Activated naive CD4-positive, alpha-beta T cell treated with anti-CD3 and anti-CD28 coated beads for 36 hours (primary cell): ENCODE data around the gene OST4. TPM values are rescaled to one million over a fixed set of nuclear protein-coding genes. Genes with fewer than 3 reads are reported as not detected.
A peak's percentile ranks its signal among the peaks of the same experiment; 100 is the strongest.

Experiments
- CTCF ChIA-PET: fragments of 350-600 bp; sonication (Branson Sonifier 250); formaldehyde crosslinking; loops from one replicate; lab custom pipeline; 2021; ENCODE audit warnings: antibody characterized with exemption; lab: Charles Lee
- DNase-seq: peaks from one replicate; pipeline ENCODE4 v3.0.0-alpha.2; 2020
- H3K27ac Mint-ChIP-seq: one replicate; pipeline ENCODE4 v1.8.0; 2021; ENCODE audit warnings: mild to moderate bottlenecking, mixed read lengths
- H3K27me3 Mint-ChIP-seq: one replicate; pipeline ENCODE4 v1.8.0; 2021; ENCODE audit warnings: low read depth, mixed read lengths
- H3K36me3 Mint-ChIP-seq: one replicate; pipeline ENCODE4 v1.8.0; 2021; ENCODE audit warnings: low read depth, mixed read lengths
- H3K4me1 Mint-ChIP-seq: one replicate; pipeline ENCODE4 v1.8.0; 2021; ENCODE audit warnings: low read depth, mixed read lengths
- H3K4me3 Mint-ChIP-seq: one replicate; pipeline ENCODE4 v1.8.0; 2021; ENCODE audit warnings: mild to moderate bottlenecking, moderate library complexity, mixed read lengths
- H3K9me3 Mint-ChIP-seq: one replicate; pipeline ENCODE4 v1.8.0; 2021; ENCODE audit warnings: mixed read lengths
- intact Hi-C: fragments of 100-400 bp; cut with micrococcal nuclease; formaldehyde crosslinking; loops from one replicate; pipeline ENCODE4 v1.15.1; 2023
- total RNA-seq, 2 experiments: library from RNA; stranded (reverse); gene quantifications; one replicate each; pipeline ENCODE4 v1.2.3, GENCODE V29; 2021

OST4 gene
- total RNA-seq, 2 experiments from 2014 or later = 257 to 282 TPM

DNA sequence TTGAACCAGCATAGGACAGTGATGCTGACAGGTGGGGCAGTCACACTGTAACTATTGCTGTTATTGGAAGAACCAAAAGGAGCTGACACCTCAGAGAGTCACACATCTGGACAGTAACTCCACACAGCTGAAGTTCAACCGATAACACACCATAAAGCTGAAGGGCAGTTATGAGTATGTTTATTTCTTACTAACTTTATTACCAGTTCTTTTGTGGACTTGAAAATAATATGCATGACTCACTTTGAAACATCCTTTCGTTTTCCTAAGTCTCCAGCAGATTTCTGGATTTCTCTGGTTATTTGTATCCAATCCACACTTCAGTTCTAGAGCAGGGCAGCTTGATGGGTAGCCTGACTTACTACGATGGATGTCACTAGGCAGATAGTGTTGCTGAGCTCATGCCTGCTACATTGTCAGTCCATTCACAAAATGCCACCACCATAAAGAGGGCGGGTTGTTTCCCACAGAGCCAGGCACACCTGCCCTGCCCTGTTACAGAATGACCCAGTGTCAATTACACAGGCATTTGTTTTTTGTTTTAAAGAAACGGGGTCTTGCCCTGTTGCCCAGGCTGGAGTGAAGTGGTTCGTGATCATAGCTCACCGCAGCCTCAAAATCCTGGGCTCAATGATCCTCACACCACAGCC, 28.3 kb downstream of the OST4 start:
- CTCF ChIA-PET = interaction anchor here (0.6 kb wide), 1 partner anchor 540 kb away, joined by 3 read pairs; no protein-coding TSS in a partner anchor
- Mint-ChIP-seq H3K9me3 (no peaks in the 10 kb centered on the region), H3K4me1 (peaks cover 5% of the 10 kb centered on the region), H3K36me3 (peaks cover 23% of the 10 kb centered on the region), H3K27me3 (no peaks in the 10 kb centered on the region), H3K27ac (no peak overlapping the region), H3K4me3 (no peak overlapping the region)
- DNase-seq = no peak
- intact Hi-C loops = no loop called here

DNA sequence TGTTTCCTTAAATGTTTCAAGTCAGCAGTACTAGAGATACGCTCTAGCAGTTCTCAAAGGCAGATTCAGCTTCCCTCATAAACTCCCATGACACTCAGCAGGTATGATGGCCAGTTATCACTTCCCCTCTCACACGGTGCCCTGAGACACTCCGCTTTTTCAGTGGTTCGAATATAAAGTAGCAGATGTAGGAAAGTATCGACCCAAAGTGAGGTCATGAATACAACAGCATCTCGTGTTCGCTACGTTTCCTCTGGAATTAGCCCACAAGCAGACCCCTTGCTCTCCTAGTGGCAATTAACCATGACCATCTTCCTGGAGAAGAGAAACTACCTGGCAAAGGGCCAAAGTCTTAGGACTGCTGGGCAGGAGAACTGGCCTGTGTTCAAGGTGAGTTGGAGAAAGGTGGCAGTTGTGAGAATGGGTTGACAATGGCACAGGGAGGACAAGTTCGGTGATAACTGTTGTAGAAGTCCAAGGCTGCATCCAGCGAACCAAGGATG, 29.2 kb downstream of the OST4 start:
- intact Hi-C loops = no loop called here
- Mint-ChIP-seq H3K27me3 (no peaks in the 10 kb centered on the region), H3K9me3 (no peaks in the 10 kb centered on the region), H3K4me1 (peaks cover 5% of the 10 kb centered on the region), H3K36me3 (peaks cover 23% of the 10 kb centered on the region), H3K27ac (no peak overlapping the region), H3K4me3 (no peak overlapping the region)
- no peak for DNase-seq
- CTCF ChIA-PET = interaction anchor here (1.4 kb wide), 1 partner anchor 80 kb away, joined by 3 read pairs; no protein-coding TSS in a partner anchor

DNA sequence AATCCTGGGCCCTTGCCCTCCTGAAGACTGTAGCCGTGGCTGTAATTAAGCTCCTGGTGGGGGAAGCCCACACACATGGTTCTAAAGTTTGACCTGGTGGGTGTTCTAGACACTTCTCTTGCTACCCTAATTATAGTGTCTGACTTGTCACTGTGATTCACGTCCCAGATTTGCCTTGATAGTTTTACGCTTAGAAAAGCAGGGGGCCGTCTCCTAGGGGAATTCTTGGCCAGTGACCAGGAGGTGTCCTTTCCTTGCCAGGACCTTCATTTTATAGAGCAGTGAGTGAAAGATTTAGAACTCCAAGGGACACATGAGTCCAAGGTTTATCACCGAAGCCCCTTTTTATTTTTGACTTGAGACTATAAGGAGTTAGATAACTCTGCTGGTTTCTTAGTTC, 29.7 kb downstream of the OST4 start:
- CTCF ChIA-PET = interaction anchor here (1.4 kb wide), 1 partner anchor 80 kb away, joined by 3 read pairs; no protein-coding TSS in a partner anchor
- intact Hi-C loops = no loop called here
- H3K4me3 Mint-ChIP-seq = no peak overlapping the region
- H3K9me3 Mint-ChIP-seq = no peaks in the 10 kb centered on the region
- H3K27ac Mint-ChIP-seq = peak overlapping the region; percentile 26
- H3K36me3 Mint-ChIP-seq = peaks cover 26% of the 10 kb centered on the region
- DNase-seq = no peak
- no peaks in the 10 kb centered on the region for H3K27me3 Mint-ChIP-seq
- H3K4me1 Mint-ChIP-seq = peaks cover 5% of the 10 kb centered on the region

DNA sequence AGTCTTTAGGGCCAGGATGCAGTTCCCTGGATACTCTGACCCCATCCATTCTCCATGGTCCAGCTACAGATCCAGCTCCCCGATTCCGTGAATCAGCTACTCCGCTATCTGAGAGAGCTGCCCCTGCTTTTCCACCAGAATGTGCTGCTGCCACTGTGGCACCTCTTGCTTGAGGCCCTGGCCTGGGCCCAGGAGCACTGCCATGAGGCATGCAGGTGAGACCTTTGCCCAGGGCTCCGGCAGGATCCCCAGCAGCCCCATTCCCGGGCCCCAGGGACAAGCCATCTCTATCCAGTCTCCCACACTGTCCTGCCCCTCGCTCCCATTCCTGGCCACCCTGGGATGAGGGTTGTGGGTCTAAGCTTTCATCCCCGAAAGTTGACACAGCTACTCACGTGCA, 31.2 kb downstream of the OST4 start:
- CTCF ChIA-PET = no interaction called here
- no peaks in the 10 kb centered on the region for H3K9me3 Mint-ChIP-seq
- H3K36me3 Mint-ChIP-seq = peaks cover 31% of the 10 kb centered on the region
- no peak overlapping the region for H3K4me3 Mint-ChIP-seq
- no peak for DNase-seq
- H3K27me3 Mint-ChIP-seq = no peaks in the 10 kb centered on the region
- H3K4me1 Mint-ChIP-seq = peaks cover 5% of the 10 kb centered on the region
- intact Hi-C loops = no loop called here
- no peak overlapping the region for H3K27ac Mint-ChIP-seq

DNA sequence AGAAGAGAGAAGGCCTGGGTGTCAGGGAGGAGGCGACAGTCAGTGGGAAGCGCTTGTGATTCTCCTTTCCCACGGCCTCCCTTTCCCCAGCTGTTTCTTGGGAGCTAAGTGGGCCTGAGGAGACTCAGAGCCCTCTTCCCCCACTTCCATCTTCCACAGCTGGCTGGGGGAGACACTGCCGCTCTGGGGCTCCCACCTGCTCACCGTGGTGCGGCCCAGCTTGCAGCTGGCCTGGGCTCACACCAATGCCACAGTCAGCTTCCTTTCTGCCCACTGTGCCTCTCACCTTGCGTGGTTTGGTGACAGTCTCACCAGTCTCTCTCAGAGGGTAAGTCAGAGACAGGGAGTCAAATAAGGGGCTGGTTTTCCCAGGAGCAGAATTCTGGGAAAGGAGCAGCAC, 31.6 kb downstream of the OST4 start:
- Mint-ChIP-seq H3K36me3 (peaks cover 30% of the 10 kb centered on the region), H3K4me1 (peaks cover 9% of the 10 kb centered on the region)

DNA sequence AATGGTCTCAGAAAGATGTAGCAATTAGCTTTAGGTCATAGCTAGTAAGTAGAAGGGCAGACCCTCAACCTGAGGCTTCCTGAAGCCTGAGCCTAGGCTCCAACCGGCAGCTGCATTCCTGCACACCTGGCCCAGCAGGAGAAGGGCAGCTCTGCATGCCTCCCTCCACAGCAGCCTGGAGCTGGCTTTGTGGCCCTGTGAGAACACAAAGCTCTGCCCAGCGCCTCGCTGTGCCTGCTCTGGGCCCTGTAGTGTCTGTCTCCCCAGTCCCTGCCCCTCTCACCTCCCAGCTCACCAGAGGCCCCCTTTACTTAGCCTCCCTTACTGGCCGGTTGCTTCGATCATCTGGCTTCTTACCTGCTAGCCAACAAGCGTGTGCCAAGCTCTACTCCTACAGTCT, 32.0 kb downstream of the OST4 start:
- Mint-ChIP-seq H3K27ac (no peak overlapping the region), H3K4me3 (no peak overlapping the region), H3K4me1 (peaks cover 13% of the 10 kb centered on the region), H3K27me3 (no peaks in the 10 kb centered on the region), H3K9me3 (no peaks in the 10 kb centered on the region), H3K36me3 (peaks cover 30% of the 10 kb centered on the region)
- intact Hi-C loops = no loop called here
- CTCF ChIA-PET = no interaction called here
- DNase-seq = no peak

More for the DNA sequence above, 31.6 kb downstream of the OST4 start:
- CTCF ChIA-PET = no interaction called here
- no peaks in the 10 kb centered on the region for H3K9me3 Mint-ChIP-seq
- no peaks in the 10 kb centered on the region for H3K27me3 Mint-ChIP-seq
- DNase-seq = no peak
- intact Hi-C loops = no loop called here
- H3K4me3 Mint-ChIP-seq = no peak overlapping the region
- H3K27ac Mint-ChIP-seq = no peak overlapping the region

DNA sequence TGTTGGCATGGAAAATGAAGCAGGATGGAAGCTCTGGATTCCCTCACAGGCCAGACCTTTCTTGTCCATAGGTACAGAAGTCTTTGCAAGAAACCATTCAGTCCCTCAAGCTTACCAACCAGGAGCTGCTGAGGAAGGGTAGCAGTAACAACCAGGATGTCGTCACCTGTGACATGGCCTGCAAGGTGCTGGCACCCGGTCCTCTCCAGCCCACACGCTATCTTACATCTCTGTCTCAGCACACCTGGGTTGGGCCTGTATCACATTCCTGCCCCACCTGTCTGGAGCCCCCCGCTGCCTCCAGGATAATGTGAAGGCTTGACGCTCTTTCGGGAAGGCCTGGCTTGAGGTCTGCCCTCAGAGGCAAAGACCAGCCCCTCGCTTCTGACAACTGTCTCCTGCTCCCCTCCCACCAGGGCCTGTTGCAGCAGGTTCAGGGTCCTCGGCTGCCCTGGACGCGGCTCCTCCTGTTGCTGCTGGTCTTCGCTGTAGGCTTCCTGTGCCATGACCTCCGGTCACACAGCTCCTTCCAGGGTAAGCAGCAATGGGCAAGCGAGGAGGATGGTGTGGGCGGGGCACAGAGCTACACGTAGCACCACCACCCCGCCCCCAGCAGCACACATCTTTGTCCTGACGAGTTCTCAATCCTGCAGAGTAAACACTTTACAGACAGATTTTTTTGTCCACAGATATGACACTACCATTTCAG, 32.7 kb downstream of the OST4 start:
- Mint-ChIP-seq H3K4me1 (peaks cover 20% of the 10 kb centered on the region), H3K36me3 (peaks cover 34% of the 10 kb centered on the region), H3K27ac (no peak overlapping the region), H3K9me3 (no peaks in the 10 kb centered on the region), H3K4me3 (no peak overlapping the region), H3K27me3 (no peaks in the 10 kb centered on the region)
- no peak for DNase-seq
- intact Hi-C loops = no loop called here
- CTCF ChIA-PET = interaction anchor here (1.5 kb wide), 1 partner anchor 22 kb away, joined by 6 read pairs; no protein-coding TSS in a partner anchor

DNA sequence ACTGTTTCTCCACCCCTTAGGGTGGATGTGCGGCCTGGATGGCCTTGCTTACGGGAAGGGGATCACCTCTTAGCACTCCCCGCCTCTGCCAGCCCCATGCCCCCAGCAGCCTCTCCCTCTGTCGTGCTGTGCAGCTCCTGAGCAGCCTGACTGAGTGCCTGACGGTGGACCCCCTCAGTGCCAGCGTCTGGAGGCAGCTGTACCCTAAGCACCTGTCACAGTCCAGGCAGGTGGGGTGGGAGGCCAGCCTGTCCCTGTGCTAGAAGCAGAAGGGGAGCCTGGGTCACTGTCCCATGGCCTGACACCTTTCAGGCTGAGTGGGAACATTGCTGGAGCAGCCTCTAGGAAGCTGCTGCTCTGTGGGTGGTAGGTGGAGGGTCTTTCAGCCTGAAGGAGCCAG, 33.4 kb downstream of the OST4 start:
- Mint-ChIP-seq H3K27ac (no peak overlapping the region), H3K9me3 (no peaks in the 10 kb centered on the region), H3K4me3 (no peak overlapping the region), H3K36me3 (peaks cover 34% of the 10 kb centered on the region), H3K4me1 (peaks cover 26% of the 10 kb centered on the region), H3K27me3 (no peaks in the 10 kb centered on the region)
- CTCF ChIA-PET = interaction anchor here (0.7 to 1.5 kb wide), 3 partner anchors 21 to 76 kb away, joined by 3 to 6 read pairs (median 4); no protein-coding TSS in a partner anchor
- intact Hi-C loops = no loop called here
- DNase-seq = no peak

DNA sequence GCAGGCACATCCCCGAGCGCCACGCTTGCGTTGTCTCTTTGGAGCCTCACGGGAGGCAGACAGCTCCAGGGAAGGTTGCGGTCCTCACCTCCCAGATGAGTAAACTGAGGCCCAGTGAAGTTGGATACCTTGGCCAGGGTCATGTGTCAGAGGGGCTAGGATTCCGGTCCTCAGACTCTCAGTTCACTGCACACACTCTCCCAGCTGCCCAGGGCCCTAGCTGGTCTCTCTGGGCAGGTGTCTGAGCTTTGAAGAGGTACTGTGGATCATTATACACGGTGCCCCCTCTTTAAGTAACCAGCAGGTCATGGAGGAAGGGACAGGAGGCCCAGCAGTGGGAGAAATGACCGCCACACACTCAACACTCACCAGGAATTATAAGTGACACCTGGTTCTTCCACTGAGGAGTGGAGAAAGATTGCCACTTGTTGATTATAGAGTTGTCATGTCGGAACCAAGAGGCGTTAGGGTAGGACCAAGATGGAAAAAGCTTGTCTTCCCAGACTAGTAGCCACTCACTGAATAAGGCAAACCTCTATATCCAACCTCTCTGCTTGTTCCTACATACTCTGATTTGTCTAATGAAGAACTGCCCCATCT, 38.1 kb downstream of the OST4 start:
- Mint-ChIP-seq H3K36me3 (peaks cover 19% of the 10 kb centered on the region), H3K9me3 (no peaks in the 10 kb centered on the region), H3K27me3 (no peaks in the 10 kb centered on the region)

DNA sequence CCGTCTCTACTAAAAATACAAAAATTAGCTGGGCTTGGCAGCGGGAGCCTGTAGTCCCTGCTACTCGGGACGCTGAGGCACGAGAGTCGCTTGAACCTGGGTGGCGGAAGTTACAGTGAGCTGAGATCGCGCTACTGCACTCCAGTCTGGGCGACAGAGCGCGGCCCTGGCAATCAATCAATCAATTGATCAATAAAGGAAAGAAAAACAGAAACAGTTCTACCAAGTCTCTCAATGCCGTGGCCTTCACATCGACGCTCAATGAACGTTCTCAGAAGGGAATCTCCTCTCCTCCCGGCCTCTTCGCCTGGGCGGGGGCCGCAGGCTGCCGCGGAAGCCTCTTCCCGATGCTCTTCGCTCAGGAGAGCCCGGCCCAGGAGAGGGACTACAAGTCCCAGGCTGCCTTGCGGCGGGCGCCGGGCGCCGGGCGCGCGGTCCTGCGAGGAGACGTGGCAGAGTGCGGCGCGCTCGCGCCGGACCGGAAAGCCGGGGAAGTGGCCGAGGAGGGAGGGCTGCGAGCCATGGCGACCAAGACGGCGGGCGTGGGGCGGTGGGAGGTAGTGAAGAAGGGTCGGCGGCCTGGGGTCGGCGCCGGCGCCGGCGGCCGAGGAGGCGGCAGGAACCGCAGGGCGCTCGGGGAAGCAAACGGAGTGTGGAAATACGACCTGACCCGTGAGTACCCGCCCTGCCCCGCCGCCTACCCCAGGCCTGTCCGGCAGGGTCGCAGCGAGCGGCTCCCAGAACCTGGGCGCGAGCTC, 38.8 kb downstream of the OST4 start, which contains the start of gene TMEM214:
TSS of gene TMEM214 (plus strand) at position 471 of the 758 bp plus-strand sequence. CDS start at position 522, 51 bp downstream.
- Mint-ChIP-seq H3K27ac (peak within 1 kb of the TSS; percentile 77), H3K4me1 (peaks cover 35% of the 10 kb centered on the region), H3K36me3 (peaks cover 17% of the 10 kb centered on the region), H3K4me3 (peak within 1 kb of the TSS; percentile 94), H3K9me3 (no peaks in the 10 kb centered on the region), H3K27me3 (no peaks in the 10 kb centered on the region)
- DNase-seq = peak; percentile 83
- CTCF ChIA-PET = interaction anchor here (0.9 to 1.8 kb wide), 6 partner anchors 13 to 187 kb away, joined by 3 to 6 read pairs (median 4); partner anchors contain the start of gene KHK
- intact Hi-C loops = loop anchor here (1.0 to 5.0 kb wide), 6 partner anchors 18 to 248 kb away; partner anchors contain the start of genes KHK and OST4

More for the DNA sequence above, 38.1 kb downstream of the OST4 start:
- CTCF ChIA-PET = interaction anchor here (0.9 to 1.8 kb wide), 6 partner anchors 12 to 187 kb away, joined by 3 to 6 read pairs (median 4); partner anchors contain the start of gene KHK
- Mint-ChIP-seq H3K4me1 (peaks cover 35% of the 10 kb centered on the region), H3K4me3 (peak overlapping the region; percentile 94), H3K27ac (peak overlapping the region; percentile 77)
- intact Hi-C loops = loop anchor here (1.0 to 5.0 kb wide), 3 partner anchors 38 to 249 kb away; partner anchors contain the start of gene OST4
- DNase-seq = no peak

DNA sequence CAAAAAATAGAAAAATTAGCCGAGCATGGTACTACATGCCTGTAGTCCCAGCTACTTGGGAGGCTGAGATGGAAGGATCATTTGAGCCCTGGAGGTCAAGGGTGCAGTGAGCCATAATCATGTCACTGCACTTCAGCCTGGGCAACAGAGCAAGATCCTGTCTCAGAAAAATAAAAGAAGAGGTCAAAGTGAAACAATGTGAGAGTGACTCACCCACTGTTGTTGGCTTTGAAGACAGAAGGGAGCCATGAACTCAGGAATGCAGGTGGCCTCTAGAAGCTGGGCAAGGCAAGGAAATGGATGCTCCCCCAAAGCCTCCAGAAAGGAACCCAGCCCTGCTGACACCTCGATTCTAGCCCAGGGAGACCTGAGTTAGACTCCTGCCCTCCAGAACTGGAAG, 42.4 kb downstream of the OST4 start:
- intact Hi-C loops = no loop called here
- Mint-ChIP-seq H3K4me3 (no peak overlapping the region), H3K4me1 (peaks cover 23% of the 10 kb centered on the region), H3K27ac (no peak overlapping the region), H3K9me3 (no peaks in the 10 kb centered on the region), H3K27me3 (no peaks in the 10 kb centered on the region), H3K36me3 (peaks cover 4% of the 10 kb centered on the region)
- CTCF ChIA-PET = interaction anchor here (0.9 kb wide), 1 partner anchor 21 kb away, joined by 5 read pairs; no protein-coding TSS in a partner anchor
- no peak for DNase-seq
